VCaP (cell line): ENCODE data around the gene SIM2.
A peak's percentile ranks its signal among the peaks of the same experiment; 100 is the strongest.

Source experiments
- H3K27ac ChIP-seq: fragments of 450-650 bp; 2 replicates; pipeline ENCODE4 v1.5.1; 2017
- CTCF ChIP-seq: fragments of 450-650 bp; conservative IDR thresholded peaks from 2 replicates; pipeline ENCODE4 v1.5.1; 2017; ENCODE audit warnings: mild to moderate bottlenecking, moderate library complexity

Gene SIM2

GRCh38 chr21:36702622-36702968 is 3.7 kb downstream of the SIM2 start:
- H3K27ac ChIP-seq: peak overlapping the region; percentile 100
- TF ChIP-seq CTCF: no peak

GRCh38 chr21:36703123-36703522 is 4.2 kb downstream of the SIM2 start:
- no peak for TF ChIP-seq CTCF
- peak overlapping the region; percentile 100 for H3K27ac ChIP-seq

- H3K27ac ChIP-seq: peak overlapping the region; percentile 100
- TF ChIP-seq CTCF: no peak
Observed at GRCh38 chr21:36703626-36704280, 4.8 kb downstream of the SIM2 start.

GRCh38 chr21:36704281-36704957 is 5.5 kb downstream of the SIM2 start:
- TF ChIP-seq CTCF: no peak
- peak overlapping the region; percentile 100 for H3K27ac ChIP-seq

- TF ChIP-seq CTCF: no peak
- peak overlapping the region; percentile 100 for H3K27ac ChIP-seq
Observed at GRCh38 chr21:36704958-36705678, 6.2 kb downstream of the SIM2 start.

GRCh38 chr21:36705679-36706481 is 7.0 kb downstream of the SIM2 start:
- peak overlapping the region; percentile 100 for H3K27ac ChIP-seq
- TF ChIP-seq CTCF: peak; percentile 94

- peak overlapping the region; percentile 100 for H3K27ac ChIP-seq
- peak; percentile 56 for TF ChIP-seq CTCF
Observed at GRCh38 chr21:36706482-36706852, 7.6 kb downstream of the SIM2 start.
